K562 (cell line): ENCODE data around the gene GNRH2. TPM values are rescaled to one million over a fixed set of nuclear protein-coding genes. Genes with fewer than 3 reads are reported as not detected.

Experiments used
- GABPB1 ChIP-seq: sonication (generic); formaldehyde crosslinking; IDR thresholded peaks from 2 replicates; pipeline ENCODE4 v1.8.0; 2022; ENCODE audit warnings: mild to moderate bottlenecking, missing genetic modification reagents
- ID3 ChIP-seq, 2 experiments: fragments of 250-450 bp in 1 of 2; fragments of 450-650 bp in 1 of 2; sonication (Bioruptor Pico) in 1 of 2; IDR thresholded peaks; 2 replicates each; pipeline versions ENCODE4 v1.6.1 to v1.8.0; 2016 to 2021; ENCODE audit warnings: mild to moderate bottlenecking in 2 of 2, moderate library complexity in 2 of 2, missing compliant biosample characterization in 1 of 2, missing genetic modification characterization in 1 of 2
- ILK ChIP-seq: fragments of 450-650 bp; IDR thresholded peaks from 2 replicates; pipeline ENCODE4 v1.6.1; 2016; ENCODE audit warnings: missing genetic modification characterization, low read depth, mild to moderate bottlenecking, missing compliant biosample characterization, moderate library complexity, borderline replicate concordance
- PBX2 ChIP-seq, 2 experiments: IDR thresholded peaks in 1 of 2; conservative IDR thresholded peaks in 1 of 2; 2 replicates each; pipeline ENCODE4 v1.6.1; 2016; ENCODE audit warnings: low read depth in 2 of 2, mild to moderate bottlenecking in 1 of 2, missing compliant biosample characterization in 1 of 2, missing genetic modification characterization in 1 of 2, moderate library complexity in 1 of 2
- PHF8 ChIP-seq: fragments of 200-600 bp; sonication (generic); IDR thresholded peaks from 2 replicates; pipeline ENCODE4 v1.6.1; 2012; ENCODE audit warnings: mixed run types, mild to moderate bottlenecking, inconsistent platforms, low read length, moderate library complexity, borderline replicate concordance
- PKNOX1 ChIP-seq: fragments of 450-650 bp; IDR thresholded peaks from 2 replicates; pipeline ENCODE4 v1.6.1; 2016
- POLR2AphosphoS5 ChIP-seq: IDR thresholded peaks from 2 replicates; pipeline ENCODE4 v1.6.1; 2011; ENCODE audit warnings: mild to moderate bottlenecking, low read depth, low read length, moderate library complexity; ENCODE audit not compliant: control insufficient read depth, insufficient read depth
- RUNX1 ChIP-seq: sonication (generic); IDR thresholded peaks from 2 replicates; pipeline ENCODE4 v1.6.1; 2016; ENCODE audit warnings: antibody characterized with exemption, low read depth
- SMAD2 ChIP-seq: fragments of 150-350 bp; IDR thresholded peaks from 2 replicates; pipeline ENCODE4 v1.6.1; 2014; ENCODE audit warnings: low read depth, mild to moderate bottlenecking, low read length
- THAP12 ChIP-seq: fragments of 250-450 bp; sonication (Bioruptor Pico); IDR thresholded peaks from 2 replicates; pipeline ENCODE4 v1.9.0; 2021; ENCODE audit warnings: mild to moderate bottlenecking, inconsistent platforms
- USF1 ChIP-seq: sonication (generic); formaldehyde crosslinking; IDR thresholded peaks from 2 replicates; pipeline ENCODE4 v1.9.0; 2022; ENCODE audit warnings: mild to moderate bottlenecking, missing genetic modification reagents
- ZNF12 ChIP-seq: sonication (generic); formaldehyde crosslinking; IDR thresholded peaks from 2 replicates; pipeline ENCODE4 v1.4.0; 2020; ENCODE audit warnings: mild to moderate bottlenecking, missing genetic modification reagents
- ZNF280B ChIP-seq: fragments of 250-450 bp; sonication (Bioruptor Pico); IDR thresholded peaks from 2 replicates; pipeline ENCODE4 v1.5.1; 2021; ENCODE audit warnings: mild to moderate bottlenecking
- polyA plus RNA-seq, 8 experiments: library from polyadenylated mRNA; depleted of rRNA in 4 of 8; stranded (reverse) in 5 of 8; unstranded in 3 of 8; fragments of >200 nt; fragmentation: Nextera tagmentation in 2 of 8; fragmentation: Illumina TruSeq in 1 of 8; extraction: Ambion mirVana in 2 of 8; extraction: Trizol in 1 of 8; gene quantifications; 2 replicates each; pipeline versions ENCODE4 v1.2.1 to v1.2.3, GENCODE V29; 2011 to 2014; ENCODE audit warnings: inconsistent platforms in 1 of 8, missing spikeins in 1 of 8
- total RNA-seq, 7 experiments: library from RNA; depleted of rRNA in 6 of 7; stranded (reverse); fragments of >200 nt in 6 of 7; fragmentation: Illumina TruSeq in 2 of 7; extraction: Trizol in 2 of 7; gene quantifications; 2 replicates each; pipeline versions ENCODE4 v1.2.1 to v1.2.3, GENCODE V29; 2011 to 2021; ENCODE audit warnings: low replicate concordance in 1 of 7

The GNRH2 gene
- total and polyA plus RNA-seq, 9 of the 15 experiments (the other 6 are each of a cell fraction or from before 2014, with no cell fraction given) = 0.11 to 0.50 (median 0.24) TPM; not detected in 5

GRCh38 chr20:3045816-3046676 lies 2.6 kb downstream of the GNRH2 start, which contains the start of gene MRPS26 (continued):
- TF ChIP-seq ZNF280B (CRISPR knock-in tag) (no peak), THAP12 (CRISPR knock-in tag) (peak; percentile 6; the same call in 1 of the 2 replicates), PBX2 (CRISPR knock-in tag; IDR thresholded peaks at IDR 0.05; ENCODE audit: low read depth) (peak; percentile 40; the same call in 1 of the 2 replicates), PBX2 (tag; conservative IDR thresholded peaks at IDR 0.05; ENCODE audit: low read depth) (no peak), RUNX1 (no peak), PHF8 (peak; percentile 88; the same call in 1 of the 2 replicates), GABPB1 (CRISPR knock-in tag) (peak; percentile 95), ILK (no peak), SMAD2 (no peak), POLR2AphosphoS5 (0 out of 2 replicates have a peak, but pooled peaks have one; percentile 26), PKNOX1 (peak; percentile 42; the same call in 1 of the 2 replicates), USF1 (CRISPR knock-in tag) (peak; percentile 45; the same call in 1 of the 2 replicates), ZNF12 (peak; percentile 49), ID3 (CRISPR knock-in tag; IDR thresholded peaks at IDR 0.05) (no peak), ID3 (tag; IDR thresholded peaks at IDR 0.05) (no peak)
